LoVo (cell line): ENCODE measurements around the gene OSBPL3.

Experiments used
- DNase-seq: peaks from one replicate; pipeline ENCODE4 v3.0.0-alpha.2; 2016; ENCODE audit warnings: low spot score

Gene OSBPL3

DNA sequence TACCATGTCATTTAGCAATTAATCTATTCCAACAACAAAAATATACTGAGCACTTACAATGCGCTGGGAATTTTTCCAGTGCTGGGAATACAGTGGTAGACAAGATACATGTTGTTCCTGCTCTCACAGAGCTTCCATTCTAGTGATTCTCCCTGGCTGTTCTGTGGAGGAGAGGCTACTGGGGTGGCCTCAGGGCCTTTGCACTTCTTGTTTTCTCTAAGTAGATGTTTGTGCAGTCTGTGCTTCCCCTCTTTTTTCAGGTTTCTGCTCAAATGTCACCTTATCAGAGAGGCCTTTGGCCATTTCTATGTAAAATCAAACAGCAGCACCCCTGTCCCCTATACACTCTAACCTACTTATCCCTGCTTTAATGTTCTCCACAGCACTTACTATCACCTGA, 24.7 kb downstream of the OSBPL3 start:
- DNase-seq: no peak

DNA sequence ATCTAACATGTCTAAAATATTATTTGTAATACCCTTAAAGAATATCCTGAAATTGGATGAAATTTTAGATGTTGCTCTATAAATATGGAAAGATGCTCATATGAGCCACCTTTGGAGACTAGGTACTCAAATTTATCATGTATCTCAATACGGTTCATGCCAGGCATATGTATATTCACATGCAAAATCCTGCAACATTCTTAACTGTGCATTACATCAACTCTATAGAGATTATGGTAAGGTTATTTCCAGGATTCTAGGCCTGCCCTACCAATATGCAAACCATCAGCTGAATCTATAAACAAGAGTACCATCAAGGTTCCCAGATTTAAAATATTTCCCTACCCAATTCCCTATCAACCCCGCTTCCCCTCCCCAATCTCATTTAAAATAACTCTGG, 27.5 kb downstream of the OSBPL3 start:
- no peak for DNase-seq

DNA sequence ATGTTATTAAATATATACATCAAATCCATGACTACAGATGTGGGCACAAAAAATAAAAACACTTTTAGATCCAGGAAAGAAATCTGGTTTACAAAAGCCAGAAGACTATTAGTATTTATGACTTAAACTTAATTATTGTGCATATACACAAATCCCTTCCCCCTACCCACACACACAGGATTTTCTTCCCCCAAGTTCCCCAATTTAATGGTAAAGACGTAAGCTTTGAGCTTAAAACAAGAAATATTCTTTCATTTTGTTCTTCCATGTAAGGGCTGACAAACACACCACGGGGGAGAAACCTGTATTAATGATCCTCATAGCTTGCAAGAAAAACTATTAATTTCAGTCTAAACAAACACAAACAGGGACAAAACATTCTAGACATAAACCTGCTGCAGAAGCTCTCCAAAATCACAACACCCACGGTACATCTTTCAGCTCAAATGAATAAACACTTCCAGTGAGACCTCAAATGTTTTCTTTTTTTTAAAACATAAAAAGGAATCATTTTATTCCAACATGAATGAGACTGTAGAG, 28.5 kb downstream of the OSBPL3 start:
- DNase-seq: no peak

DNA sequence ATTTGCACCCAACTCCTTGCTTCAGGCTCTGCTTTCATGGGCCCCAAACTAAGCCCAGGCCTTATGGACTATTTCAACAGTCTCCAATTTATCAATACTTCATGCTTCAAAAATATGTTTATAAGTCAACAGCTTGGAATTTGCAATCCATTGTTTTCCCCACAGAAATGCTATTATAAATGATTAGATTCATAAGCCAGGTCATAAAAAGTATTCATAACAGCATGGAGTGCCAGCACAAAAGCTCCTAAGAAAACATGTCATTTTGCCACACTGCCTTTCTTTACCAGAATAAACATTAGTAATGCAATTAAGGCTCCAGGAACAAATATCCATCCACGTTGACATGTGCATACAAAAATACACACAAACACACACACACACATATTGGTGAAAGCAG, 30.1 kb downstream of the OSBPL3 start:
- no peak for DNase-seq

DNA sequence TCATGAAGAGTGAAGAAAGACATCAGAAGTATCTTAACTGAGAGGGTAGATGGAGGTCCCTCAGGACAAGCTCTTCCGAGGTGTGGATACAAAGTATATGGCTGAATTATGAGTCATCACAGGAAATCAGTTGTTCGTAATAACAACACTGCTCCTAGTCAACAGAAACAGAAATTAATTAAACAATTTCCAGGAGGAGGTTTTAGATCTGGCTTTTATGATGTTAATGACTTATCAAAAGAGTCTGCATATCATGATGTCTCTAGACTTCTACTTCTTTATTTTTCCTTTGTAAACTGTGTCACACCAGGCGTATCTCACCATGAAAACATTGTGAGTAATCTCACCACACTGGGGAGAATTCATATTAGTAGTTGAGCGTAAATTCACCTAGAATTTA, 31.2 kb downstream of the OSBPL3 start:
- DNase-seq: no peak

DNA sequence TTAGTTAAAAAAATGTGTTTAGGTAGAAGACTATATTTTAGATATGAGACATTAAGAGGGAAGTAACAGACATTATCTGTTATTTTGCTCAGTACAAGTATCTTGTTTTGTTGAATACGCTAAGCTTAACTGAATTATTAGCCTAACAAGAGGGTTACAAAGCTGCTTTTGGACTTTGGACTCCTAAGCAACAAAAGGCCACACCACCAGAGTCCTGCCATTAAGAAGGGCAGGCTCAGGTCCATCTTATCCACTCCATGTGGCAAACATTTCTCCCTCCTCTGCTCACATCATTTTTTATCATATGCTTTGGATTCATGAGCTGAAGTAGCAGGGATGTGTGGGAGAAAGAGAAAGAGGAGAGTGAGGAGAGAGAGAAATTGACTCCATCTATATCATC, 33.5 kb downstream of the OSBPL3 start:
- no peak for DNase-seq

DNA sequence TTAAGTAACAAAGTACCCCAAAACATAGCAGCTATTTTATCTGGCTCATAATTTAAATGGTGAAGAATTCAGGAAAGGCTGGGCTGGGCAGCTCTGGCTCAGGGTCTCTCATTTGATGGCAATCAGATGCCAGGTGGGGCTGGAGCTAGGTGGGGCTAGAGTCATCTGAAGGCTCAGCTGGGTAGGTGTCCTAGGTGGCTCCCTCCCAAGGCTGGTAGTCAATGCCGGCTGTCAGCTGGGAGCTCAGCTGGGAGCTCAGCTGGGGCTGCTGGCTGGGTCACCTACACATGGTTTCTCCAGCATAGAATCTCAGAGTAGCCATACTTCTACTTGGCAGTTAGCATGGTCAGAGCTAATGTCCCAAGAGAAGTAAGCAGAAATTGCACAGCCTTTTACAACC, 34.1 kb downstream of the OSBPL3 start:
- no peak for DNase-seq

DNA sequence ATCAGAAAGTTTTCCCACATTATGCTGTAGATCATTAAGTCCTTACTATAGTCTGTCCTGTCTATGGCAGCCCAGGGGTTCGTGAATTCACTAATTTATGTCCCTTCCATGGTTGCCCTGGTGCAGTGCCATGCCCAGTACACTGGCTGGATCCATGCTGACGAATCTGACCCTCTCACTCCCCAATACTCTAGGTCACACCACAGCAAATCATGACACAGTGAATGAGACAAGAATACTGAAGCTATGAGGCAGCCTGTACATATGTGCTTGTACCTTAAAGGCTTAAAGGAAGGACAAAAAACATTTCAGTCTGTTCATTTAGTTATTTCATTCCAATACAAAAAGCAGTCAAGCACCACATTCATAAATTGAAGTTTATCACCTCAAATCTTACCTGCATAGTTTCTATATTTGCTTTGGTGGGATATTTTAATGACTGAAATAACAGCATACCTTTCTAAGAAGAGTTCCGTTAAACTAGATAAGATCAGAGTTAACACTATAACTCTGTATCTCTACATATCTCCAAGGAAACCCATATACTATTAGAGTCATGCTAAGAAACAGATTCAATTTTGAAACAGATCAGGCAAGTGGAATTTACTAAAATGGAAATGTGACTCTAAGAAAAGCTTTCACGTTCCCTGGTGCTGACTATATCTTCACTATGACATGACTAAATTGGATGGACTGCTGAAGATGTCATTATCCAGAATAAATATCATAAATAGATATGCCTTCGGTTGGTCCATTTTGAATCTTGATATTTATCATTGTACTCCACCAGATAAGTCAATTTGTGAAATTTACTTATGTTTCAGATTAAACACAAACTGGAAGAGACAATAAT, 36.7 kb downstream of the OSBPL3 start:
- DNase-seq: no peak

DNA sequence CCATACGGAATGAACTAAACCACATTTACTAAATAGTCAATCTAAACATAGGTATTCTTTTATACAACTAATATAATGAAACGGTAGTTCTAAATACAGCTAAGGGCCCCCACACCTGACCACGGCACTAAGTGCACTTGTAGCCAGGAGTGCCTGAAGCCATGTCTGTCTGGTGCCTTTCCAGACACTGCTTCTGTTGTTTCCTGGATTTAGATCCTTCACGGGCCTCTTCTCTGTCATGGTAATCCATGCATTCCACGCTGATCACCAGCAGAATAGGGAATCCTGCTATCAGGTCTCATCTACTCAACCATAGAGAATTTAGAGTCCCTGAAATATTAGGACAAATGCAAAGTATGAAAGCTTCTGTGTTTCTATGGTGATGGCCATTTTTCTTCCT, 37.8 kb downstream of the OSBPL3 start:
- no peak for DNase-seq

DNA sequence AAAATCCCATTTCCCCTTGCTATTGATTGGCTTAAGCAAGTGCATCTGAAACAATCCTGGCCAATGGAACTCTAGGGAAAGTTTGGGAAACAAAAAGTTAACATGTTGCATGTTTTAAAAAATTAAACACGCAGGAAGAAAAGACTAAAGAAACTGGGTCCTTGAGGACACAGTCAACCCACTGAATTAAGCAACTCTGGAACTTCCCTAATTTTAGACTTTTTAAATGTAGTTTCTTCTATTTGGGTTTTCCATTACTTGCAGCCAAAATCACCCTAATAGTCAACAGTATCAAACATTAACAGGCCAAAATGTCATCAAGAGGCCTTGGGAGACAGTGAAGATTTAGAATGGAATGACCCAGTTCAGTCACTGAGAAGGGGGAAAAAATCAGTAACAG, 40.6 kb downstream of the OSBPL3 start:
- DNase-seq: no peak

DNA sequence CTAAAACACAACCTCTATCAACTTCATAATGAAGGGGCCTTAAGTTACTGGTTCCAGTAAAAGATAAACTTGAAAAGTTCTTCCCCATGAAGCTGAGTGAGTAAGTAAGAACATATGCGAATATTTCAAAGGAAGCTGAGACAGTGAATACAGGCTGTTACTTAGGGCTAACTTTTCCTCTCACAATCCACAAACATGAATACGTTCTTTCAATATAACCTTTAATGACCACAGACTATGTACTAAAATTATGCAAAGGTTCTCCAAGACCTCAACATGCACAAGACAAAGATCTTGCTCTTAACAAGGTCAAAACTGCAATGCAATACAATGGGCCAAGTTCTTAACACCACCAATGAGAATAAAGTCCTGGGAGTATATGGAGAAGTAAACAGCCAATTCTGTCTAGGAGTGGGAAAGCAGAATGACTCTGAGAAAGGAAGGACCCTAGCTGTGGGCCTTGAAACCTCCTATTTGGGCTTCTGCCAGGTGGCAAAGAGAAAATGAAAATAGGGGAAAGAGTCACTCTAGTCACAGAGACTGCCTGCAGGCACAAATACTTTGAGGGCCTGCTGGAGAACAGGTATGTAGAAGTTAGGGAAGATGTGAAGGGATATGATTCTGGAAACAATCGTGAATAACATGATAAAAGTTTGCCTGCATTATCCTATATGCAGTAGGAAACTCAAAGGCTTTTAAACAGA, 43.7 kb downstream of the OSBPL3 start:
- no peak for DNase-seq

DNA sequence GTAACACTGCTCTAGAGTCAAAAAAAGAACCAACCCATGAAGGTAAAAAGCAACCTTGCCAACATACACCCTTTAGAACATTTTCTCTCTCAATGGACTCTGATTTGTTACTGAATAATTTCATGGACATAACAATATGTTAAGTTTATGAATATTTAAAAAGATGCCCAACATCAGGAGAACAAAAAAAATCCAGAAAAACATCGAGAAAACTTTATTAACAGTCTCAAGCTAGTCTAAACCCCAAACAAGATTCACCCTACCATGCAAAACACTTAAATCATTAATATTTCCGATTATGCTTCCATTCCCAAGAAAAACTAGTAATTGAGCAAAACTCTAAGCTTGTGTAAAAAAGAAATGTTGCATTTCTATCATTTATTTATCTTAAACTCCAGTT, 46.7 kb downstream of the OSBPL3 start:
- no peak for DNase-seq

DNA sequence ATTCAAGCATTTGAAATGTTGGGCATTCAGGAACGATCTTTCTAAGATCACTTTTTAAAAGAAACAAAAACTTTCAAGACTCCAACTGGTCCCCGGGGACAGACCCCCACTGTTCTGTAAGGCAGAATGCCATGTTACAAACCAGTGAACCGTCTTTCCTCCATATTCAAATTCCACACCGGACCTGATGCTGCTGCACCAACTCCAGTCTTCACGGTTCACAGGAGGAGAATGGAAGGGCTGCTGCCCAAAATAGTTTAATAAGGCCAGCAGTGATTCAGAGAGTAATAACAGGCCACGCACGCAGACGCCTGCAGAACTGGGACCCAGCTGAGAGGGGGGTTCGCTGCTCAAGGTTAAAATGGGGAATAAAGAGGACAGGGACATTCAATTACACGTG, 47.2 kb downstream of the OSBPL3 start:
- no peak for DNase-seq

DNA sequence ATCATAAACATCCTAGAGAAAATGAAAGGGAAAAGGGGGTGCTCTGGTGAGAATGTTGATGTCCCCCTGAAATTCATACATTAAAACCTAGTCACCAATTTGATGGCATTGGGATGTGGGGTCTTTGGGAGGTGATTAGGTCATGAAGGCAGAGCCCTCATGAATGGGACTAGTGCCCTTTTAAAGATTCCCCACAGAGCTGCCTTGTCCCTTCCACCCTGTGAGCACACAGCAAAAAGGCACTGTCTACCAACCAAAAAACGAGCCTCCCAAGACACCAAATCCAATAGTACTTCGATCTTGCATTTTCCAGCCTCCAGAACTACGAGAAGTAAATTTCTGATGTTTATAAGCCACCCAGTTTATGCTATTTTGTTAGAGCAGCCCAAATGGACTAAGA, 47.6 kb downstream of the OSBPL3 start:
- DNase-seq: no peak

DNA sequence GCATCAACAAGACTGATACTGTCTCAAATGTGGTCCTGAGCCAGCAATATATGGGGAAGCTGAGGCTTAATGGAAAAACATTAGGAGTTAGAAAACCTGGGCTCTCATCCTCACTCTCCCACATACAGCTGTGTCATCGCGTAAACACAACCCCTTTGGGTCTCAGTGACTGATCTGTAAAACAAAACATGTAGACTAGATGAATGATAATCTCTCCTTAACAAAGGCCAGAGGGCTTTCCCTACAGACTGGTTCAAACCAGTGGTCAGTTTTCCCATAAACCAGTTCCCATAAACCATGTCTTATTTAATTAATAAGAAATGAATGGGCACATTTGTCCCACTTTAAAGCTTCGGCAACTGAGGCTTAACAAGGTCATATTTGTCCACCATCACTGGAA, 48.1 kb downstream of the OSBPL3 start:
- no peak for DNase-seq

DNA sequence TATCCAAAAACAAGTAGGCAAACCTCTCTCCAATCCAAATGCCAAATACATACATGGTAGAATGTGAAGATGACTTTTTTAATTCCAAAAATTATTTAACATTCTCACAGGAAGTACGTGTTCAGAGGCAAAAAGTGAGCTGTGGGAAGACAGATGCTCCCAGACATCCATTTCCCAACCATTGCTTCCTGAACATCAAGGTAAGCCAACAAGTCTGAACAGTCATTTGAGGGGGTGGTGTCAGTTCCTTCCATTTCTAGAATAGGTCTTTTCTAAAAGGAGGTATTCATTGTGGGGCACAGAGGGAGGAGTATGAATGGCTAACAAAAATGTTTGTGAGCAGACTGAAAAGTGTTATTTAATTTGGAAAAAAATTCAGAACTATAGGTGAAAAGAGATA, 49.1 kb downstream of the OSBPL3 start:
- no peak for DNase-seq

DNA sequence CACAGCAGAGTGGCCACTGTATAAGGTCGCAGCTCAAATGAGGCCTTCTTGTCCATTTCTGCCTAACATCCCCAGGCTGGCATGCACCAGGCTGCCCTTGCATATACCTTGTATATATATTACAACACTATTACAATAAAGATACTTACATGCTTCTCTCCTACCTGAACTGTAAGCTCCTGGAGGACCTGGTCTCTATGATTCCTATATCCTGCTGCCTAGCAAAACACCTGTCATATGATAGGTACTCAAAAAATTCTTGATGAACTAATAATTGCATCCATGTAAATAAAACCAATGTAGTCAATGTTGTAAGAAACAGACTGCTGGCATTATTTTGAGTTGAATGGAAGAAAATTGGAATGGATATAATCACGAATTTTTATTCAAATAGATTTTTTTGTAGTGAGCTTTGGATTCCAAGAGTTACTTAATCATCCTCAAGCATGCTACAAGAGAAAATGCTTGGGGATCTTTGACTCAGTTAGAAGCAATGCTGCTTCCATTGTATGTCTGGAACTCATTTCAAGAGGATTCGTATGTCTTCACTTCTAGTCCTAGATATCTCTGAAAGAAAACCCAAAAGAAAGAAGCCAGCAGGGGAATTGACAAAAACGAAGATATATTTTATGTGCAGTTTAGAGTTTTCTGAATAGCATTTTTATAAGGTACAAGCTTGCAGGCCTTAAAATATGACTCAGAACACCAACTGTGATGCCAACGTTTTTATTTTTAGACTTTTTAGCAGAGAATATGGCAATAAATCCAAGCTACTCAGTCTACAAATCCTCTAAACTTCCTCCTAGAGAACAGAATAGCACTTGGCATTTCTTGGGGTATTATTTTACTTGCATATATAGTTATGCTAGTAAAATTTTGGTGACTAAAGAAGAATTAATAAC, 53.1 kb downstream of the OSBPL3 start:
- no peak for DNase-seq

DNA sequence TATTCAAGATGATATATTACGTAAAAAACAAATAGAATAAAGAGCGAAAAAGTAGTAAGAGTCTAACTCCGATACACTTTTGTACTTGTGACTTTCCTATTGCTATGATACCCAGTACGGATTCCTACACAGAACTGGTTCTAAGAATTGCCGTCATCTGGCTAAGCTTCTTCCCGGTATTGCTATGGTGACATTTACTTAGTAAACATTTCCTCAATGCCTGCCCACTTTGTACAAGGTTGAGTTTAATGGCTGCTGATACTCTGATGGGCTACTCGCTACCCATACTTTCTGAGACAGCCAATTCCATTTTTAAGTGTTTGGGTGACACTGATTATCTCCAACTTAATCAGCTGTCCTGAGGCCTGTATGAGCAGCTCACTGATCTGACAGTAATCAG, 55.6 kb downstream of the OSBPL3 start:
- no peak for DNase-seq

DNA sequence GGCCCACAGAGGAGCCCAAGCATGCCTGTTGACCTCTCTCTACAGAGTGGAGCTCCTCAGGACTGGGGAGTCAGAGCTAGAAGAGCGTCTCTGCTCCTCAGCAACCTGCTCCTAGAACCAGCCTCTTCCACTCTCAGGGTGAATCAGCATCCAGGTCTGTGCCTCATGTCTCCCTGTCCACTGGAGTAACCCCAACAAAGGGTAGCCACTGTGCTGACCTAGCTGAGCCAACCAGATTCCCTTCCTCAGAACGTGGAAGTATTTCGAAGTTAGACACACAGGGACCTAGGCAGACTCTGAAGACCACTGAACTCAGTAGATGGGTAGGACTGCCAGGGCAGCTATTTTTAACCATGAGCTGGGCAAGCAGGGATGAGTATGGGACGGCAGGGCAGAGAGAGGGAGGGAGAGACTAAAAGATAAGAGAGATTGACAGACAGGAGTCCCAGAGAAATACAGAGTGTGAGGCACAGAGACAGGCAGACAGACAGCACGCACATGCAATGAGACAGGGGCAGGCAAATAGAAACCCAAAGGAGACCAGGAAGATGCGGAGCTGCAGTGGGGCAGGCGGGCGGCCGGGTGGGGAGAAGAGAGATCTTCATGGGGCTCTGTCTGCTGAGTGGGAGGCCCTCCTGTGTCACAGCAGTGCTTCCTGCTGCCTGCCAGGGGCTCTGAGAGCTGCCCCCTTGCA, 56.7 kb downstream of the OSBPL3 start:
- no peak for DNase-seq

DNA sequence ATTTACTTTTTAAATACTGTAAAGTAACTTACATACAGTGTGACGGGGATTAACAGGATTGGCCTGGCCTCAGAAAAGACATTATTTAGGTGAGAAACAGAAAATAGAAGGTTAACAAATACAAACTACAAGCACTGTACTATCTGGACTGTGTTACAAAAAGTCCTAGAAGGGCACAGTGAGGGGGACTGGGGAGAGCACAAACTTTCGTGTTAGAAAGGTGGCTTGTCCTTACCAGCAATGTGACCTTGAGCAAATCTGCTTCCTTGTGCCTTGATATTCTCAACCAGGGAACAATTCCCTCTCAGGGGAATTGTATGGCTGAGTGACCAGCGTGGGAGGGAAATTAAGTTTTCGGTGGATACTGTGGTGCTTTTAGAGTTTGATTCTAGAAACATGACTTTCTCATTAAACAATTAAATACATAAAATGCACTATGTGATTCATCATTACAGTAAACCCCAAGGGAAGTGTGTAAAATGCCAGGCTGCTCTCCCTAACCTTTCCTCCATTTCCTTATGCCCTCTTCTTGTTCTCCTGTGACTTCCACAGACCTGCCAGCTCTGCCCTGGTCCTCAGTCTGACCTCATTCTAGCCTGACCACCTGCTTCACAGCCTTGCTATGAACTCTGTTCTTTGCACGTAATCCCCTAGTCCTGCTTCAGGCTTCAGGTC, 57.7 kb downstream of the OSBPL3 start:
- DNase-seq: no peak

DNA sequence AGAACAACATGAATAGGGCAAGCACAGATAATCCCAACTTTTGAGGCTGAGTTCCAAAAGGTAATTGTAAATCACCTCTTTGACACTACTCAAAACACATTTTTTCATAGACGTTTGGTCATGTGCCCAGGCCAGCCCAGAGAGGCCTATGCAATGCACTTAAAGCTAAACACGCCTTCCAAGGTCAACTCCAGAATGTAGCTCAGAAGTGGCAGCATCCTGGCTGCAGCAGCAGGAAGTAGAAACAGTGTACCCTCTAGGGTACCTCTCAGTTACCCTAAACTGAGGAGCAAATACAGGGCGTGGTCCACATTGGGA, 58.7 kb downstream of the OSBPL3 start:
- DNase-seq: peak; percentile 29
